Right kidney (tissue), 1 donor: ENCODE measurements around the gene PTGFRN.

Source experiments
- DNase-seq: peaks from one replicate; pipeline ENCODE4 v3.0.0-alpha.2; 2016

PTGFRN gene

DNA sequence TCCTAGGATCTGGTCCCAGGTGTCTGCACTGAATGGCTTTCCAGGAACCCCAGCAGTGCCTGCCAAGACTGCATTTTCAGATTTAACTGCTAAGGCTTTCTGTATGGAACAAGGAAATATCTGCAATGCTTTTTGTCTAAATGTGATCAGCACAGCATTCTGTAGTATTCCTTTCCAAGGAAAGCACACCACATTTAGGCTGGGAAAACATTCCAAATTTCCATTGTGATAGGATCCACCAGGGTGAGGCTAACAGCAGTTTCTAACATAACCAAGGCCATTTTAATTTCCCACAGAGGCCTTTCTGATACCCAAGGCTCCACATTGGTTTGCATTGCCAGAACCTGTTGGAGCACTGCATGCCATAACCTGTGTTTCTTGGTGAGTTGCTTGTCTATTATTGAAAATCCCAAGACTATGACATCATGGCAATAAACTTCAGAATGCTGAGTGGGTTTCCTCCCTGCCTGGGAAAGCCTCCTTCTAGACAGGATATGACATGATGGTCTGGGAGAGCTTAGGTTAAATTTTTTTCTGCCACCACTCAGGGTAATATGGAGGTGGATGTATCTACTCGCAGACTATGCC lies 23.3 kb upstream of the PTGFRN start:
- no peak for DNase-seq

DNA sequence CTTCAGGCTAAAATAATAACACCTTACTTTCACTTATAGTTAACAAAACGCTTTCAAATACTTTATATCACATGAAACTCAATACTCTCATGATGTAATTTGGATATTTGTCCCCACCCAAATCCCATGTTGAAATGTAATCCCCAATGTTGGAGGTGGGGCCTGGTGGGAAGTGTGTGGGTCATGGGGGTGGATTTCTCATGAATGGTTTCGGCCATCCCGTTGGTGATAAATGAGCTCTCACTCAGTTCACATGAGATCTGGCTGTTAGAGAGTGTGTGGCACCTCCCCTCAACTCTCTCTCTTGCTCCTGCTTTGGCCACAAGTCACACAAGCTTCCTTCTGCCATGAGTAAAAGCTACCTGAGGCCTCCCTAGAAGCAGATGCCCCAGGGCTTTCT lies 22.5 kb upstream of the PTGFRN start:
- DNase-seq: no peak

DNA sequence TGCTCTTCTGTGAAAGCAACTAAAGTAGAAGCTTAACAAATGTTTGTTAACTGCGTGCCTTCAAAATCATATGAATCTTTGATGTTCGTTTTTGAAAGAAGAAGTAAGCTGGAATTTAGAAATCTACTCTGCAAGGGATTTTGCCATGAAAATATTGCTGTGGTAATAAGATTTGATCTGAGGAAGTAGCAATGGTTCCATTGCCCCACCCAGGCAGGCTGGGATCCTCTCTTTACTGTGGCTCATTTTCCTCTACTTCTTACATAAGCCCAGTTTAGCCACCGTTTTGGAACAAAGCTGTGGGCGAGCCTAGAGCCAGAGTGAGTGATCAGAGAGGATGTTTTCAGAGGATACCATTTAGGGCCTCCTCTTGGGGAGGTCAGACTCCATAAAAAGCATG lies 20.3 kb upstream of the PTGFRN start:
- no peak for DNase-seq

DNA sequence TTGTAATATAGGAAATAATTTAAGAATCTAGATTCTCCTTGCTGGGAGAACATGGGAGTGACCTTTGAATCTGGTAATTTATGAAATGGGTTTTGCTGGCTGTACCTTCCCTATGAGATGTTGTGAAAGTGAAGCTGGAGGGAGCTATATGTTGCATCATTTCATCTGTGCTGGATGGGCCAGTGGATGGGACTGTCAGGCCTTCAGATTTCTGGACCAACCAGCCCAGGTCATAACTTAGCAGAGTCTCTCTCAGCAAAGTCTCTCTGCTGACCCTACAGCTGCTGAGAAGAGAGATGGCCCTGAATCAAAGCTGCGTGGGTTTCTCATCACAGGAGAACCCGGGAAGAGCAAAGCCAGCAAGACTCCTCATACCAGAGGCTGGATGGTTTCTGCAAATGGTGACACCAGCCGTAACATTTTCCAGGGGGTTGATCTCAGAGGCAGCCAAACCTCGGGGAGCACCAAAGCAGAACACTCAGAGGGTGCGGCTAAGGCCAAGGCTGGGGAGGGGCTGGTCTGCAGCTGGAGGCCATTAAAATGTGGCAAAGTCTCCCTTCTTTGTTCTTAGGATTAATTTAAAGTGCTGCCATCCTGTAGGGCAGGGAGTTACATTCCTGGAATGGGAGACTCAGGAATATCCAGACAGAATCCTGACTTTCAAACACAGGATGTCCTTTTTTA lies 18.2 kb upstream of the PTGFRN start:
- DNase-seq: no peak

DNA sequence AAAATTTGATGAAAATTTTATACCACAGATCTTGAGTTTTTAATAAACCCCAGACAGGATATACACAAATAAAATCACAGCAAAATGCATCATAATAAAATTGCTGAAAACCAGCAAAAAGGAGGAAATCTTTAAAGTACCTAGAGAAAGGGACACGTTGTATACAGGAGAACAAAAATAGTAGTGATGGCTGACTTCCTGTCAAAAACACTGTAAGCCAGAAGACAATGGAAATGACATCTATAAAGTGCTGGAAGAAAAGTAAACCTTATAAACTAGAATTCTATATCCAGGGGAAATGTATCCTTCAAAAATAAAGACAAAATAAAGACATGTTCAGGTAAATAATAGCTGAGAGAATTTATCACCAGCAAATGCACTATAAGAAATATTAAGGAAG lies 14.6 kb upstream of the PTGFRN start:
- DNase-seq: no peak

DNA sequence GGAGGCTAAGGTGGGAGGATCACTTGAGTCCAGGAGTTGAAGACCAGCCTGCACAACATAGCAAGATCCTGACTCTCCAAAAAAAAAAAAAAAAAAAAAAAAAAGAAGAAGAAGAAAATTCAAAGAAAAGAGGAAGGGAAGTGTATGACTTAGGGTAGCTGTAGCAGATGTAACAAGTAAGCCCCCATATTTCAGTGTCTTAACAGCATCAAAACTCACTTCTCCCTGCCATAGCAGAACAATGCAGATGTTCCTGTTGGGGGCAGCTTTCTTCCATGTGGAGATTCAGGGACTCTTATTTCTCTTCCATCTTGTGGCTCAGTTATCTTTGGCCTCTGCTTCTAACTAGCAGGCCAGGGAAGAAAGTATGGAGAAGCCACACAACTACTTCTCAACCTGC lies 10.2 kb upstream of the PTGFRN start:
- DNase-seq: no peak

DNA sequence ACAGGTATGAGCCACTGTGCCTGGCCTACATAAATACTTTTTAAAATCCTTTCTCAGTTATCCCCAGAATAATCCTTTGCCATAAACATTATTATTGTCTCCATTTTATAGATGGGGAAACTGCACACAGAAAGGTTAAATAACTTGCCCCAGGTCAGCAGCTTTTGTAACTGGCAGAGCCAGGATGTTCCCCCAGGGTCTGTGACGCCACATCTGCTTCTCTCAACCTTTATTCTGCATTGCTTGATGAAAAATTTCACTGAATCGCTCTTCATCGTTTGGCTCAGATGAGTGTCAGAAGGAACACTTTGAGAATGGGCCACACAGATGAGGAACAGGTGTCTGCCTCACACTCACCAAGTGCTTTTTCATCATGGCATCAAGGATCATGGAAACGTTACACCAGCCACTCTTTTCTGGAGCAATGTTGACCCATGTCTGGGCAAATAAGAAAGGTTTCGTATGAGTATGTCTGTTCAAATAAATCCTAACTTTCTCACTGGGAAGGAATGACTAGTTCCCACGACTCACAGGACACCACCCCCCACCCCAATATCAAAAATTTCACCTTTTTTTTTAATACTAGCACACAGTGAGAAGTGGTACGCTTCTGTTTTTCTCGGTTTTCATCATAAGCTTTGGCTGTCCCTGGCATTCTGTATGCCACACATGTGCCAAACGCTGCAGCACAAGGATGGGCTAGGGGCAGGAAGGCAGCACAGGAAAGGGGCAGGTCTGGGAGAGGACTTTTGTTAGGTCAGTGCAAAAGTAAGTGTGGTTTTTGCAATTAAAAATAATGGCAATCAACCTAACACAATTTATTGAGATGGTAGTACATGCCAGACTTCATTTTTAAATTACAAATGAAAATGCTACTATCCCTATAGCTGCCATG lies 9.0 kb upstream of the PTGFRN start:
- DNase-seq: no peak

DNA sequence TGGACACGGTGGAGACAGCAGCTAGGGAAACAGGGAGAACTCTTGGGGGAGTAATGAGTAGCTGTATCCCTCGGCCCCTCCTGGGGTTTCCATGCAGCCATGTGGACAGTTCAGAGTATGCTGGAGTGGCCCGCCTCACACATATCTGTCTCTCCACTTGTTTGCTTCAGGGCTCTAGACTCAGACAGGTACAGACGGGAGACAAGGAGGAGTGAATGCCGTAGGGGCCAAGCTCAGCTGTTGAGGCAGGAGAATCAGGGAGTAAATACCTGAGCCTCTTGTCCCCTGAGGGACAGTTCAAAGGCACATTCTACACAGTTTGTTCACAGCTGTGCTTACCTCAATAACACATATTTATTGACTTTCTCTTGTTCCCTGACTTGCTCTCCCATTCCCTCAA lies 7.7 kb upstream of the PTGFRN start:
- DNase-seq: no peak

DNA sequence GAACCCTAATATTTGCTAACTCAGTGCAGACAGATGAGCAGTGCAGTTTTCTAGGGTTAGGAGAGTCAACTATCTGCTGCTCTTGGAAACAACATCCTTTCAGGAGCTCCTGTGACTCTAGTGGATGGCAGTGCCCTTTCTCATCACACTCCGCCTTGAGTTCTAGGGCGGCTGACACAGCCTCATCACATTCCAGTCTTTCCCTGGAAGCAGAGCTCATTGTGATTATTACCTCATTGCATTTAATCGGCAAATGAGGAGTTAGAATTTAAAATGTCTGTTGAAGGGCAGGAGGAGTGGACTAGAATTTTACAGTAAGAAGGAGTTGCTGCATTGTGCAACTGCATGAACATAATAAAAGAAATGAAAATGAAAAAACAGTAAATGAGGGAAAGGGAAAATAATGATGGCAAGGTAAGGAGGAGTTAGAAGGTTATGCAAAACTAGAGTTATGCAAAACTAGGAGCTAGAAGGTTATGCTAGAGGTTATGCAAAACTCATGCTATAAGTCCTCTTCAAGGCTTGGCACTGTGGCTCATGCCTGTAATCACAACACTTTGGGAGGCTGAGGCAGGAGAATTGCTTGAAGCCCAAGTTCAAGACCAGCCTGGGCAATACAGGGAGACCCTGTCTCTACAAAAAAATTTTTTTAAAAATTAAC lies 6.9 kb upstream of the PTGFRN start:
- DNase-seq: no peak

DNA sequence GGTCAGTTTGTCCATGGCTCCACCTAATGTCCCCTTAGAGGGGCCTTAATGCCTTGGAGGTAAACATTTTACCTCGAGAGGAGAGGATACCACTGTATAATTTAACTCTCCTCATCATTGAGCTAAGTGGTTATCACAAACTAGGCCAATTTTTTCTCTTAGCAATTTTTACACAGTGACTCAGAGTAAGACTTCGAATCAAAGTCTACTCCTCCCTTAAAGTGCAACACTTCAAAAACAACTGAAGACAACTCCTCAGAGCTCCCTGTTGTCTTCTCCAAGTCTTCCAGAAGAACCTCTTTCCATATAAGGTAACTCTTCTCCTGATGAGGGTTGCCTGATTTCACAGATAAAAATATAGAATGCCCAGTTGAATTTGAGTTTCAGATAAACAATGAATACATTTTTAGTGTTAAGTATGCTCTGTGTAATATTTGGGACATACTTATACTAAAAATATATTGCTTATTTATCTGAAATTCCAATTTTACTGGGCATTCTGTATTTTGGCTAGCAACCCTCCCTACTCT lies 4.9 kb upstream of the PTGFRN start:
- DNase-seq: no peak

DNA sequence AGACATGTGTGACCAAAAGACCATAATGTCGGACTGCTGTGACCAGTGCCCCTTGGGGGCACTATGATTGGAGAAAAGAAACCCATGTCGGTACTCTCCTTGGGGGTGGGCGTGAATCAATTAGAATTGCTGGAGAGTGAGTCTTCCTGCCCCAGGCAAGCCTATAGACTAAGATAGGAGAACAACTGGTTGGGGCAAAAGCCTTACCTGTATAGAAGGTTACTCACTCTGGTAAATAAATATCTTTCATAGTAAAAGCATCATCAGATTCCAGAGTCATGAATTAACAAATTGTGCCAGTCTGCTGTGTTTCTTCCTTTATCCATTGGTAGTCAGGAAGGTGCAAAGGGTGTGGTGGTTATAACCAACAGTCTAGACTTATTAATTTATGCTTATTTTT lies 2.9 kb upstream of the PTGFRN start:
- DNase-seq: no peak

DNA sequence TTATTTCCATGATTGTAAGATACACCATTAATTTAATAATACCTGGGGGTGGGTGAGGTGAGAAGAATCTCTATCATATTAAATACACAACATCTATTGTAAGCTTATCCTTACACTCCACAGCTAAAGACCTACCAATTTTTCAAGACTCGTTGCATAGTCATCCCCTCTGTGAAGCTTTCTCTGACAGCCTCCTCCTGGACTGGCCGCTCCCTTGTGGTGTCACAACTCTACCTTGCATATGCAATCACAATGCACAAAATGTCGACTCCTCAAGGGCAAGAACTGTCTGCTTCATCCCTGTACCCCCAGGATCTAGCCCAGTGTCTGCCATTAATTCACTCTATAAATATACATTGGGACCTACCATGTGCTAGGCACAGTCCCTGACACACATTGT lies 2.4 kb upstream of the PTGFRN start:
- DNase-seq: no peak

DNA sequence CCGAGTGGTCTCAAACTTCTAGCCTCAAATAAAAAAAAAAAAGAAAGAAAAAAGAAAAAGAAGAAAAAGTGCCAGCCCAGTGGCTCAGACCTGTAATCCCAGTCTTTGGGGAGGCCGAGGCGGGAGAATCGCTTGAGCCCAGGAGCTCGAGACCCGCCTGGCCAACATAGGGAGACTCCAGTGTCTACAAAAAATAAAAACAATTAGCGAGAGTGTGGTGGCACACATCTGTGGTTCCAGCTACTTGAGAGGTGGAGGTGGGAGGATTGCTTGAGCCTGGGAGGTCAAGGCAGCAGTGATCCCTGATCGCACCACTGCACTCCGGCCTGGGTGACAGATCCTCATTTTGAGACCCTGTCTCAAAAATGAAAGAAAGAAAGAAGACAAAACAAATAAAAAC lies 1.4 kb upstream of the PTGFRN start:
- DNase-seq: no peak

DNA sequence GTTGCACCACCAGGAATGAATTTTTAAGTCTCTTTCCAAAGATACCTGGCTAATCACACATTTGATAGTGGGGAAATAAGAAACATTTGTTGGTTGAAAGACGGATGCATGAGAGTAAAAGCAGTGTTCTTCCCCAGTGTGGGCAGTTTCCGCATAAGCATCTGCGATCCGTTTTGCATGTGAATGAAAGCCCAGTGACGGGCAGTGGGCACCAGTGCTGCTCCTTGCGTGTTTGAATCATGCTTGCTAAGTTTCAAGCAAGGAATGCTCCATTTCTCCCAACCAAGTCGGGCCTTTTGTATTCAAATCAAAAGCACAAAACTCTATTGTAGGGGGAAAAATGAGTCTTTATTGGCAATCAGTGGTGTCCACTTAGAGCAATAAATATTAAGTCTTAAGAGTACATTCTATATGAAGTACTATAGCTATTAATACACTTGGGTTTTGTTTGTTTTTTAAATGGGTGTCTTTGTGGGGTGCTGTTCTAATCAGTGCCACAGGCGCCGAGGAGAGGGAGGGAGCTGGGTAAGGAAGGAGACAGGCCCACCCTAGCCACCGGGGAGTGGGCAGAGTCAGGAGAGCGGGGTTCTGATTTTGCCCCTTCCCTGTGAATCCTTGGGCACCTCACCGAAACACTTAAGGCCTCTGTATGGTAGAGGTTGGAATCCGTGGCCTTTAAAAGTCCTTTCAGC lies 750 bp upstream of the PTGFRN start:
- no peak for DNase-seq

DNA sequence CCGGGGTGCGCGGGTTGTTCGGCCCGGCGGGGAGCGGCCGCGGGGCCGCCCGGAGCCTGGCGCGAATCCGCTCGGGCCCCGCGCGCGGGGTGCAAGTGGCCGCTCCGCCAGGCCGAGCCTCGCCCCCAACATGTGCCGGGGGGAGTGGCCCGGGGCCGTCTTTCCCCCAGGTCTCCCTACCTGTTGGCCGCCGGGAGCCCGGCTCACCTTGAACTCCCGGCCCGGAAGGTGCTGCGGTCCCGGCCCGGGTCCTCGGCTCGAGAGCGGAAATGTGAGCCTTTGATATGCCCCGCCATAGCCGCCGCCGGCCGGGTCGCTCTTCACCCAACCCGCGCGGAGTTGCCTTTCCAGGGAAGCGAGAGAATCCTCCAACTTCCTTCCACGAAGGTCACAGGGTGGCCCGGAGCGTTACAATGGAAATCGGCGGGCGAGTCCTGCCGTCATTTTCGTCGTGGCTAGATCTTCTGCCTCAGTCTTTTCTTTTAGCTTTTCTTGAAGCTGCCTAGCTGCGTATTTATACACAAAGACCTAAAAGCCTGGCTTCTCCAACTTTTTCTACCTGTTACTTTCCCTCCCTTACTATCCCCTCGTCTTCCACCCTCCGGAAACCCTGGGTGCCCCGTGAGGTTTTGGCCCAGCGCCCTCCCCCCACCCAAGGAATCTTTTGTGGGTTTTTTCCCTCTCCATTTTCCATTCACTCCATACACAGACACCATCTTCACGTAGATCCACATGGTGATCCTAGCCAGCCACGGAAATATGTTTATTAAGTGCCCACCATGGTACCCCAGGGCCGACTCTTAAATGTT lies 867 bp downstream of the PTGFRN start:
- DNase-seq: peak; percentile 81

DNA sequence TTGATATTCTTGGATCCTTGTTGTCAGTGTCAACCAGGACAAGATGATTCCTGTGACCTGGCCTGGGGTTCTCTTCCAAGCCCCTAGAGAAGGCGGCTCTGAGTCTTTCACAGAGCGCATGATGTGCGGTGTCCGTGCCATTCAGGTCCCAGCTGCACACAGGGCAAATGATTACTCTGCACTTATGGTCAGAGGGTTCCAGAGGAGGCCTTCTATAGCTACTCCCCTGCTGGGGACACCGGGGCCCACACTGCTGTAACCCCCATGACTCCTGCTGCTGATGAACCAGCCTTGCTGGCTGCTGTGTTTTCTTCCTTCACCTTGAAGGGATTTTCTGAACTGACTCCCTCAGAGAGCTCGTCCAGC lies 1.5 kb downstream of the PTGFRN start:
- DNase-seq: no peak

DNA sequence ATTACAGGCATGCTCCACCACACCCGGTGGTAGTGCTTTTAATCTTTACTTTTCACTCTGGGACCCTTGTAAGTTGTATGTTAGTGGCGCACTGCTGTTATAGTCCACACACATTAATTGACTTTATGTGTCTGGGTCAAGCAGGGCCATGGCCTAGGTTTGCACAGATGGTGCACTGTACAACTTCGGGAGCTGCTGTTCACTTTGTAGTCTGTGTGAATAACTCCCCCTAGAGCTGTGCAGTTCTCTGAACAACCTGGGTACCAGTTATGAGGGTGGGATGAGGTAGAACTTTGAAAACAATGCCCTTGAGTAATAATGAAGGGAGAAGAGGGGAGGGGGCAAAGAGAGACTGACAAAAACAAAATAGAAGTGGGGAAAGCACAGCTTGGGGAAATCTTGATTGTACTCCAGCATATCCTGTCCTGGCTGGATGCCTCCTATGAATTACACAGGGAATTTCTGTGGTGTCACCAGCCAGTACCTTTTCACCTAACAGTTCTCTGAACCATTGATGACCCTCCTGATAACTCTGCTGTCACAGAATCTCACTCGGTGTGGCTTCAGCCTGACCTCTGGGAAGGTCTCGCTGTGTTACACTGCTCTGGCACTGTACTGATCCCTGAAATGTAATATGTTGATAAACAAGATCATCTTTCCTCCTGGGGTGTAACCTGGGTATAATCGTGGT lies 2.2 kb downstream of the PTGFRN start:
- no peak for DNase-seq

DNA sequence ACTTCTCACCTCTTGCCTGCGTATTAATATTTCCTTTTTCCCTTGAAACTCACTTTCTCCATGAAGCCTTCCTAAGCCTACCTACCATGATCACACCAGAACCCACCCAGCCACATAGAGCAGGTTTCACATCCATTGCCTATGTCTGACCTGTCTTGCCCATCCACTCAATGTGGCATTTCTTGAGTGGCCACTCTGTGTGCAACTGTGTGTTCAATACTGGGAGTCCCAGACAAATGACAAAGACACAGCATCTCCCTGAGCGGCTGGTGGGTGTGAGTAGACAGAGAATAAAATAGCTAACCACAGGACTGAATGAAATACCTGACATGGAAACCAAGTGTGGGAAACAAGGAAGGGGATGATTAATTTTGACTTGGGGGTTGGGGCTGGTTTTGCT lies 3.1 kb downstream of the PTGFRN start:
- DNase-seq: no peak

DNA sequence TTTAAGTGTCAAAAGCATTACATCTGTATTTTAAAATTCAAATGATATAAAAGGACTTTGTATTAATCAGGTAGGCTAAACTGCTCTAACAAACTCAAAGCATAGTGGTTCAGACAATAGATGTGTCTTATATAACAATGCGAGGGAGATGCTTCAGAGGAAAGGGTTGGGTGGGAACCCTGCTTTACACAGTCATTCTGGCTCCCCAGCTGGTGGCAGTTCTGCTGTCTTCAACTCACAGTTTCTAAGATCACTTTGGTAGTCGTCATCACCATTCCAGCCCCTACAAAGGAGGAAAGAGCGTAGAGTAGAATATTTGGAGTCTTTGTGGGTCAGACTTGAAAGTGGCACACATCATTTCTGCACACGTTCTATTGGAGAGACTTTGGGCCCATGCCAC lies 4.2 kb downstream of the PTGFRN start:
- DNase-seq: no peak

DNA sequence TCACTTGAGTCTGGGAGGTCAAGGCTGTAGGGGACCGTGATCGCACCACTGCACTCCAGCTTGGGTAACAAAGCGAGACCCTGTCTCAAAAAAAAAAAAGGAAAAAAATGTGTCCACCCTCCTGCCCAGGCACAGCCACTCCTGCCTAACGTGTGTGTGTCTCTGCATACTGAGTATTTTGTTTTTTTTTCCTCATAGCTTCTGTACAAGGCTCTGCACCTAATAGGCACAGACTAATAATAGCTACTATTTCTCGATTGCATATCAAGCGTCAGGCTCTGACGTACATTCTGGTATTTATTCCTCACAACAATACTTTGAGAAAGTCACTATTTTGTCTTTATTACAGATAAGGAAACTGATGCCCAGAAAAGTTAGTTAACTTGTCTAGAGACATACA lies 5.0 kb downstream of the PTGFRN start:
- no peak for DNase-seq
